ENCODE data around the gene PDE4B.

DNA sequence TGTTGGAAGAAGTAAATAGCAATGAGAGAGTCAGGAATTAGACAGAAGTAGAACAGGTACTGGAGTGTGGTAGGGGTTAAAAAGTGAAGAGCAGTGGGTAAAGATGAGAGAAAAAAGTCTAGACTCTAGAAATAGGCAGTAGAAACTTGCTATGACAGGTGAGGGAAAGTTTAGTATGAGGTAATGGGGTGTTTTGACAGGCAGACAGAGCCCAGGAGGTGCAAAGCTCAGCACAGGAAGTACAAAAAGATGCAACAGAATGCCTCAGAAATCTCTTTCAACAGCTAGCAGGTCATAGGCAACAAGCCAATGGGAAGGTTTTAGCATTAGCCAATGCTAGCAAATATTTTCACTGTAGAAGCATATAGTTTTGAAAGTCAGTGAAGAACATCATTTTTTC is 422.2 kb downstream of the PDE4B start:
- TF ChIP-seq, protein P1, sequence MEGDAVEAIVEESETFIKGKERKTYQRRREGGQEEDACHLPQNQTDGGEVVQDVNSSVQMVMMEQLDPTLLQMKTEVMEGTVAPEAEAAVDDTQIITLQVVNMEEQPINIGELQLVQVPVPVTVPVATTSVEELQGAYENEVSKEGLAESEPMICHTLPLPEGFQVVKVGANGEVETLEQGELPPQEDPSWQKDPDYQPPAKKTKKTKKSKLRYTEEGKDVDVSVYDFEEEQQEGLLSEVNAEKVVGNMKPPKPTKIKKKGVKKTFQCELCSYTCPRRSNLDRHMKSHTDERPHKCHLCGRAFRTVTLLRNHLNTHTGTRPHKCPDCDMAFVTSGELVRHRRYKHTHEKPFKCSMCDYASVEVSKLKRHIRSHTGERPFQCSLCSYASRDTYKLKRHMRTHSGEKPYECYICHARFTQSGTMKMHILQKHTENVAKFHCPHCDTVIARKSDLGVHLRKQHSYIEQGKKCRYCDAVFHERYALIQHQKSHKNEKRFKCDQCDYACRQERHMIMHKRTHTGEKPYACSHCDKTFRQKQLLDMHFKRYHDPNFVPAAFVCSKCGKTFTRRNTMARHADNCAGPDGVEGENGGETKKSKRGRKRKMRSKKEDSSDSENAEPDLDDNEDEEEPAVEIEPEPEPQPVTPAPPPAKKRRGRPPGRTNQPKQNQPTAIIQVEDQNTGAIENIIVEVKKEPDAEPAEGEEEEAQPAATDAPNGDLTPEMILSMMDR (IDR thresholded peaks at IDR 0.05): no peak
- TF ChIP-seq POLR2A (IDR thresholded peaks at IDR 0.05): no peak
